PC-3 (cell line): ENCODE measurements around the gene MAST4. TPM values are rescaled to one million over a fixed set of nuclear protein-coding genes. Genes with fewer than 3 reads are reported as not detected.

Experiments
- ATAC-seq: fragments of 200-7000 bp; cut with Tn5 transposase; 2 replicates; pipeline ENCODE4 v1.9.1; 2020; ENCODE audit warnings: mild to moderate bottlenecking, moderate library complexity
- BruUV-seq: library from RNA; stranded (reverse); fragments of 400-500 nt; replicated peaks from 2 replicates; lab custom pipeline; 2021; lab: Mats Ljungman, UMichigan
- CTCF ChIA-PET: fragments of 300-600 bp; sonication (Branson Sonifier 250); formaldehyde crosslinking; loops from one replicate; lab custom pipeline; 2022; ENCODE audit warnings: antibody characterized with exemption; lab: Charles Lee
- POLR2A ChIA-PET: fragments of 300-600 bp; sonication (Branson Sonifier 250); formaldehyde crosslinking; loops from one replicate; lab custom pipeline; 2022; ENCODE audit warnings: antibody characterized with exemption; ENCODE audit not compliant: unreplicated experiment; lab: Charles Lee
- DNase-seq: peaks from one replicate; pipeline ENCODE4 v3.0.0-alpha.2; 2015
- H2AFZ ChIP-seq: fragments of 300-600 bp; sonication (generic); 2 replicates; pipeline ENCODE4 v1.6.0; 2016; ENCODE audit warnings: antibody characterized with exemption, low read length
- H3F3A ChIP-seq: fragments of 300-600 bp; sonication (generic); one replicate; pipeline ENCODE4 v1.6.0; 2017; ENCODE audit warnings: antibody characterized with exemption, low read length, control low read depth, mild to moderate bottlenecking; ENCODE audit not compliant: unreplicated experiment
- H3K27ac ChIP-seq: fragments of 300-600 bp; sonication (generic); 2 replicates; pipeline ENCODE4 v1.5.1; 2016; ENCODE audit warnings: mild to moderate bottlenecking, low read length
- H3K27me3 ChIP-seq: fragments of 300-600 bp; sonication (generic); 2 replicates; pipeline ENCODE4 v1.6.1; 2016; ENCODE audit warnings: low read length, mixed read lengths
- H3K36me3 ChIP-seq: fragments of 300-600 bp; sonication (generic); 2 replicates; pipeline ENCODE4 v1.6.1; 2016; ENCODE audit warnings: low read depth, mixed run types, low read length, mixed read lengths
- H3K4me1 ChIP-seq: fragments of 300-600 bp; sonication (generic); 2 replicates; pipeline ENCODE4 v1.5.1; 2016; ENCODE audit warnings: low read length; ENCODE audit not compliant: insufficient read depth
- H3K4me2 ChIP-seq: fragments of 300-600 bp; sonication (generic); 2 replicates; pipeline ENCODE4 v1.6.0; 2016; ENCODE audit warnings: low read length
- H3K4me3 ChIP-seq: fragments of 300-600 bp; sonication (generic); 2 replicates; pipeline ENCODE4 v1.5.1; 2016; ENCODE audit warnings: mild to moderate bottlenecking, low read length, mixed read lengths
- H3K79me2 ChIP-seq: fragments of 300-600 bp; sonication (generic); 2 replicates; pipeline ENCODE4 v1.6.1; 2017; ENCODE audit warnings: low read length, mixed read lengths
- H3K9ac ChIP-seq: fragments of 300-600 bp; sonication (generic); 2 replicates; pipeline ENCODE4 v1.6.0; 2016; ENCODE audit warnings: mild to moderate bottlenecking, low read length
- H3K9me2 ChIP-seq: fragments of 300-600 bp; sonication (generic); replicated peaks from 2 replicates; pipeline ENCODE4 v1.6.1; 2016; ENCODE audit warnings: mixed run types, low read length, mixed read lengths
- H3K9me3 ChIP-seq: fragments of 300-600 bp; sonication (generic); 2 replicates; pipeline ENCODE4 v1.6.1; 2016; ENCODE audit warnings: low read length, mixed read lengths
- H4K20me1 ChIP-seq: fragments of 300-600 bp; sonication (generic); 2 replicates; pipeline ENCODE4 v1.6.1; 2016; ENCODE audit warnings: low read length, mixed read lengths
- EZH2 ChIP-seq: fragments of 300-600 bp; sonication (generic); IDR thresholded peaks from one replicate; pipeline ENCODE4 v1.6.1; 2017; ENCODE audit warnings: antibody characterized with exemption, mild to moderate bottlenecking, low read length; ENCODE audit not compliant: unreplicated experiment
- EZH2phosphoT487 ChIP-seq: fragments of 300-600 bp; sonication (generic); IDR thresholded peaks from 2 replicates; pipeline ENCODE4 v1.6.1; 2018; ENCODE audit warnings: mild to moderate bottlenecking, antibody characterized with exemption, low read length, borderline replicate concordance
- intact Hi-C: fragments of 100-400 bp; cut with micrococcal nuclease; formaldehyde crosslinking; loops from 2 replicates; pipeline ENCODE4 v1.9.0; 2023
- total RNA-seq: library from RNA; depleted of rRNA; stranded (reverse); fragments of >200 nt; gene quantifications from 2 replicates; pipeline ENCODE4 v1.2.3, GENCODE V29; 2014
- TF ChIP-seq, protein P1 (sequence below): fragments of 300-600 bp; sonication (generic); conservative IDR thresholded peaks from 2 replicates; pipeline ENCODE4 v1.5.1; 2017; ENCODE audit warnings: antibody characterized with exemption, low read depth, mild to moderate bottlenecking, low read length

The MAST4 gene
- total RNA-seq, 1 experiment from 2014 or later: 7.9 TPM

DNA sequence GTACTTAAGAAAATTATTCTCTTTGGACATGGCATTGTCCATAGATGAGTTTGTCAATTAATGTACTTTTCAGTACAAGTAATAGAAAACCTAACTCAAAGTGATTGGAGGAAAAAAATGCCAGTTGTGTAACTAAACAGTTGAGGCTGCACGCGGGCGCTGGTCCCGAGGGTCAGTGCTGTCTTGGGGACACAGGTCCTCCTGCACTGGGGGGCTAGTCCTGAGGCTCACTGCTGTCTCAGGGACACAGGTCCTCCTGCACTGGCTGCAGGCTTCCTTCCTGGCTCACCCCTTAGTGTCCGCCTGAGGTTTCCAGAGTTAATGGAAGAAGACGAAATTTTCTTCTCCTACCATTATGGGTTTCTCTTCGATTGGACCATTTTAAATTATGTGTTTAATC is 319.3 kb downstream of the MAST4 start:
- Histone ChIP-seq H3F3A (no peaks in the 10 kb centered on the region), H3K4me3 (no peak overlapping the region), H3K9me2 (no peaks in the 10 kb centered on the region), H3K79me2 (no peaks in the 10 kb centered on the region), H3K4me1 (no peaks in the 10 kb centered on the region), H3K27me3 (no peaks in the 10 kb centered on the region), H3K36me3 (no peaks in the 10 kb centered on the region), H3K4me2 (no peak overlapping the region), H2AFZ (no peak overlapping the region), H4K20me1 (no peaks in the 10 kb centered on the region), H3K27ac (no peak overlapping the region), H3K9ac (no peak overlapping the region), H3K9me3 (no peaks in the 10 kb centered on the region)
- intact Hi-C loops: no loop called here
- no TSS peak for BruUV-seq
- ChIA-PET POLR2A (no interaction called here), CTCF (no interaction called here)
- DNase-seq: no peak
- TF ChIP-seq EZH2phosphoT487 (no peak), EZH2 (no peak)
- TF ChIP-seq, protein P1, sequence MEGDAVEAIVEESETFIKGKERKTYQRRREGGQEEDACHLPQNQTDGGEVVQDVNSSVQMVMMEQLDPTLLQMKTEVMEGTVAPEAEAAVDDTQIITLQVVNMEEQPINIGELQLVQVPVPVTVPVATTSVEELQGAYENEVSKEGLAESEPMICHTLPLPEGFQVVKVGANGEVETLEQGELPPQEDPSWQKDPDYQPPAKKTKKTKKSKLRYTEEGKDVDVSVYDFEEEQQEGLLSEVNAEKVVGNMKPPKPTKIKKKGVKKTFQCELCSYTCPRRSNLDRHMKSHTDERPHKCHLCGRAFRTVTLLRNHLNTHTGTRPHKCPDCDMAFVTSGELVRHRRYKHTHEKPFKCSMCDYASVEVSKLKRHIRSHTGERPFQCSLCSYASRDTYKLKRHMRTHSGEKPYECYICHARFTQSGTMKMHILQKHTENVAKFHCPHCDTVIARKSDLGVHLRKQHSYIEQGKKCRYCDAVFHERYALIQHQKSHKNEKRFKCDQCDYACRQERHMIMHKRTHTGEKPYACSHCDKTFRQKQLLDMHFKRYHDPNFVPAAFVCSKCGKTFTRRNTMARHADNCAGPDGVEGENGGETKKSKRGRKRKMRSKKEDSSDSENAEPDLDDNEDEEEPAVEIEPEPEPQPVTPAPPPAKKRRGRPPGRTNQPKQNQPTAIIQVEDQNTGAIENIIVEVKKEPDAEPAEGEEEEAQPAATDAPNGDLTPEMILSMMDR: no peak
- ATAC-seq: no peak

DNA sequence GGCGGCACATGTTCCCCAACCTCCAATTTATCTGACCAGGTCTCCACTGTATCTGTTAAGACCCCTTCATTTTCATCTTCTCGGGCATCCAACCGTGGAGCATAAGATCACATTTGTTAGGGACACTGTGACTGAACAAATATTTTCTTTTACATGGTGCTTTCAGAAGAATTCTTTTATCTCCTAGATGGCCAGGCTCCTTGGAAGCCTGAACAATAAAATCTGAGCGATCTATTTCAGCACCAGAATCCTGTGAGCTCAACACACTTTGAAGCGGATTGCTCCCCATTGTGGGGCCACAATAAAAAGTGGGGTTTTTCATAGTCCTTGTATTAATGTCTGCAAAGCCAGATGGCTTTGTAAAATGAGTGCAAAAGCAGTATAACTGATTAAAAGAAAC is 326.7 kb downstream of the MAST4 start:
- Histone ChIP-seq H3K4me2 (no peak overlapping the region), H3F3A (no peaks in the 10 kb centered on the region), H3K9me3 (no peaks in the 10 kb centered on the region), H3K9ac (no peak overlapping the region), H3K27ac (no peak overlapping the region), H3K4me1 (no peaks in the 10 kb centered on the region), H3K79me2 (no peaks in the 10 kb centered on the region), H3K36me3 (no peaks in the 10 kb centered on the region), H3K27me3 (no peaks in the 10 kb centered on the region), H3K9me2 (no peaks in the 10 kb centered on the region), H3K4me3 (no peak overlapping the region), H2AFZ (no peak overlapping the region), H4K20me1 (no peaks in the 10 kb centered on the region)
- ChIA-PET CTCF (no interaction called here), POLR2A (no interaction called here)
- TF ChIP-seq, protein P1: no peak
- no peak for TF ChIP-seq EZH2
- no peak for TF ChIP-seq EZH2phosphoT487
- DNase-seq: no peak
- intact Hi-C loops: no loop called here
- ATAC-seq: no peak
- BruUV-seq: no TSS peak

DNA sequence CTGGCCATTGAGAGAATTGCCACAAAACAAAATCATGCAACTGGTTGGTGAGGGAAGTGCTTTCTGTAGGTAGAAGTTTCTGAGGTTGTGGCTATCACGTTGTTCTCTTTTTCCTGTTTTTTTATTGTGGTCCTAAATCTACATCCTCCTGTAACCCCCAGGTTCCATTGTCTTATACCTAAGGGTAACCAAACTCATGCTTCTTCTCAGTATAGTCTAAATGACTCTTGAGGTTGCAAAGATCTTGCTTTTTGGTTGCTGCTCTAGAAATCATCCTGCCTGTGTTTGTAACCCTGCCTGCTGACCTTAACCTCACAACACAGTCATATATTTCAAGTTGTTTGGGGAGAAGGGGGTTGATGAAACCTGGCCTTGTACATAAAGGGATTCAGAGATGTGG is 327.3 kb downstream of the MAST4 start:
- Histone ChIP-seq H3K36me3 (no peaks in the 10 kb centered on the region), H4K20me1 (no peaks in the 10 kb centered on the region), H2AFZ (no peak overlapping the region), H3K27me3 (no peaks in the 10 kb centered on the region), H3K9ac (no peak overlapping the region), H3K9me2 (no peaks in the 10 kb centered on the region), H3K79me2 (no peaks in the 10 kb centered on the region), H3K4me1 (no peaks in the 10 kb centered on the region), H3K9me3 (no peaks in the 10 kb centered on the region), H3K4me3 (no peak overlapping the region), H3K4me2 (no peak overlapping the region), H3F3A (no peaks in the 10 kb centered on the region), H3K27ac (no peak overlapping the region)
- intact Hi-C loops: no loop called here
- ChIA-PET POLR2A (no interaction called here), CTCF (no interaction called here)
- DNase-seq (no peak), ATAC-seq (no peak)
- TF ChIP-seq EZH2 (no peak), EZH2phosphoT487 (no peak)
- TF ChIP-seq, protein P1: no peak
- no TSS peak for BruUV-seq
